ENCODE results near the gene NTM. TPM values are rescaled to one million over a fixed set of nuclear protein-coding genes. Genes with fewer than 3 reads are reported as not detected.

Gene NTM
- total RNA-seq, 1 donor from 2014 or later = 4.3 TPM

- Mint-ChIP-seq H3K27ac (no peak overlapping the region), H3K4me3 (ENCODE audit: low read depth) (no peak overlapping the region), H3K36me3 (ENCODE audit: insufficient read depth) (no peaks in the 10 kb centered on the region), H3K4me1 (ENCODE audit: low read depth) (peaks cover 12% of the 10 kb centered on the region), H3K27me3 (peaks cover 52% of the 10 kb centered on the region), H3K9me3 (ENCODE audit: low read depth) (no peaks in the 10 kb centered on the region)
- TF ChIP-seq CTCF (IDR thresholded peaks at IDR 0.05; ENCODE audit: unreplicated experiment) = no peak
- no peak for DNase-seq (ENCODE audit: low spot score, unreplicated experiment)
Observed at GRCh38 chr11:131662993-131663392, 292.6 kb downstream of the NTM start.

- H3K4me3 Mint-ChIP-seq (ENCODE audit: low read depth) = no peak overlapping the region
- peaks cover 46% of the 10 kb centered on the region for H3K27me3 Mint-ChIP-seq
- H3K9me3 Mint-ChIP-seq (ENCODE audit: low read depth) = no peaks in the 10 kb centered on the region
- no peak for DNase-seq (ENCODE audit: low spot score, unreplicated experiment)
- H3K4me1 Mint-ChIP-seq (ENCODE audit: low read depth) = peaks cover 11% of the 10 kb centered on the region
- no peaks in the 10 kb centered on the region for H3K36me3 Mint-ChIP-seq (ENCODE audit: insufficient read depth)
- no peak overlapping the region for H3K27ac Mint-ChIP-seq
- TF ChIP-seq CTCF (IDR thresholded peaks at IDR 0.05; ENCODE audit: unreplicated experiment) = no peak
Observed at GRCh38 chr11:131663405-131664200, 293.2 kb downstream of the NTM start.

GRCh38 chr11:131664293-131664692 is 293.9 kb downstream of the NTM start:
- DNase-seq (ENCODE audit: low spot score, unreplicated experiment) = no peak
- Mint-ChIP-seq H3K9me3 (ENCODE audit: low read depth) (no peaks in the 10 kb centered on the region), H3K36me3 (ENCODE audit: insufficient read depth) (no peaks in the 10 kb centered on the region), H3K4me3 (ENCODE audit: low read depth) (no peak overlapping the region), H3K27me3 (peaks cover 45% of the 10 kb centered on the region), H3K4me1 (ENCODE audit: low read depth) (peaks cover 12% of the 10 kb centered on the region), H3K27ac (no peak overlapping the region)
- TF ChIP-seq CTCF (IDR thresholded peaks at IDR 0.05; ENCODE audit: unreplicated experiment) = no peak

- Mint-ChIP-seq H3K4me3 (ENCODE audit: low read depth) (no peak overlapping the region), H3K27ac (no peak overlapping the region), H3K27me3 (peaks cover 42% of the 10 kb centered on the region), H3K36me3 (ENCODE audit: insufficient read depth) (no peaks in the 10 kb centered on the region), H3K4me1 (ENCODE audit: low read depth) (peaks cover 13% of the 10 kb centered on the region), H3K9me3 (ENCODE audit: low read depth) (no peaks in the 10 kb centered on the region)
- TF ChIP-seq CTCF (IDR thresholded peaks at IDR 0.05; ENCODE audit: unreplicated experiment) = no peak
- no peak for DNase-seq (ENCODE audit: low spot score, unreplicated experiment)
Observed at GRCh38 chr11:131664816-131665215, 294.4 kb downstream of the NTM start.

- no peak for TF ChIP-seq CTCF (IDR thresholded peaks at IDR 0.05; ENCODE audit: unreplicated experiment)
- no peak for DNase-seq (ENCODE audit: low spot score, unreplicated experiment)
- Mint-ChIP-seq H3K27me3 (peaks cover 40% of the 10 kb centered on the region), H3K9me3 (ENCODE audit: low read depth) (no peaks in the 10 kb centered on the region), H3K4me1 (ENCODE audit: low read depth) (peaks cover 13% of the 10 kb centered on the region), H3K4me3 (ENCODE audit: low read depth) (no peak overlapping the region), H3K36me3 (ENCODE audit: insufficient read depth) (no peaks in the 10 kb centered on the region), H3K27ac (no peak overlapping the region)
Observed at GRCh38 chr11:131665344-131665968, 295.0 kb downstream of the NTM start.
